ENCODE measurements around the gene SLC25A21.

GRCh38 chr14:37198907-37199306 is 26.5 kb upstream of the SLC25A21 start:
- TF ChIP-seq CTCF (IDR thresholded peaks at IDR 0.05; ENCODE audit: insufficient read depth, low read length, poor library complexity, severe bottlenecking): no peak
- TF ChIP-seq EZH2phosphoT487 (conservative IDR thresholded peaks at IDR 0.05; ENCODE audit: low read length): no peak

Data from SU-DHL-6 (cell line).